A673 (cell line): Measurements from ENCODE around the gene BACH1. TPM values are rescaled to one million over a fixed set of nuclear protein-coding genes. Genes with fewer than 3 reads are reported as not detected.
"Not testable (repeated sequence)": the region's sequence is repeated elsewhere in the genome, so short reads cannot be mapped to it uniquely, and the experiment has no call there.

Experiments
- BruUV-seq: library from RNA; stranded (reverse); fragments of 400-500 nt; replicated peaks from 2 replicates; lab custom pipeline; 2021; lab: Mats Ljungman, UMichigan
- CTCF ChIA-PET: fragments of 300-600 bp; sonication (Branson Sonifier 250); formaldehyde crosslinking; loops from one replicate; lab custom pipeline; 2022; ENCODE audit warnings: antibody characterized with exemption; lab: Charles Lee
- POLR2A ChIA-PET: fragments of 300-600 bp; sonication (Branson Sonifier 250); formaldehyde crosslinking; loops from one replicate; lab custom pipeline; 2022; ENCODE audit warnings: antibody characterized with exemption; ENCODE audit not compliant: low non-redundant PET; lab: Charles Lee
- DNase-seq: peaks from one replicate; pipeline ENCODE4 v3.0.0-alpha.2; 2015; ENCODE audit warnings: low spot score
- H3K27ac ChIP-seq: fragments of 200-600 bp; sonication (generic); 2 replicates; pipeline ENCODE4 v1.5.1; 2016; ENCODE audit warnings: mixed run types, low read depth, mild to moderate bottlenecking, mixed read lengths, antibody characterized with exemption, low read length; ENCODE audit not compliant: poor library complexity, severe bottlenecking
- H3K27me3 ChIP-seq: fragments of 200-600 bp; sonication (generic); replicated peaks from 2 replicates; pipeline ENCODE4 v1.6.1; 2017; ENCODE audit warnings: mixed run types, low read depth, mild to moderate bottlenecking, mixed read lengths, antibody characterized with exemption, low read length; ENCODE audit not compliant: insufficient read depth, poor library complexity
- H3K36me3 ChIP-seq: fragments of 200-600 bp; sonication (generic); 2 replicates; pipeline ENCODE4 v1.6.1; 2016; ENCODE audit warnings: mixed run types, mild to moderate bottlenecking, mixed read lengths, antibody characterized with exemption, low read length; ENCODE audit not compliant: insufficient read depth, poor library complexity, severe bottlenecking
- H3K4me1 ChIP-seq: fragments of 200-600 bp; sonication (generic); 2 replicates; pipeline ENCODE4 v1.6.1; 2017; ENCODE audit warnings: mixed run types, mild to moderate bottlenecking, mixed read lengths, antibody characterized with exemption, low read length; ENCODE audit not compliant: insufficient read depth, poor library complexity, severe bottlenecking
- H3K4me3 ChIP-seq: fragments of 200-600 bp; sonication (generic); 2 replicates; pipeline ENCODE4 v1.5.1; 2016; ENCODE audit warnings: low read depth, mixed run types, mild to moderate bottlenecking, mixed read lengths, low read length; ENCODE audit not compliant: poor library complexity, severe bottlenecking
- H3K9me3 ChIP-seq: fragments of 200-600 bp; sonication (generic); 2 replicates; pipeline ENCODE4 v1.6.1; 2016; ENCODE audit warnings: mixed run types, low read depth, mild to moderate bottlenecking, mixed read lengths, antibody characterized with exemption, low read length; ENCODE audit not compliant: poor library complexity, severe bottlenecking
- CTCF ChIP-seq: fragments of 300-800, 200-600 bp; sonication (generic); conservative IDR thresholded peaks from 2 replicates; pipeline ENCODE4 v1.5.1; 2017; ENCODE audit warnings: low read depth, mild to moderate bottlenecking, antibody characterized with exemption, low read length, moderate library complexity, mixed read lengths
- EZH2 ChIP-seq: fragments of 200-600 bp; sonication (generic); IDR thresholded peaks from 2 replicates; pipeline ENCODE4 v1.6.1; 2017; ENCODE audit warnings: borderline replicate concordance, low read depth, mild to moderate bottlenecking, mixed read lengths, antibody characterized with exemption, low read length; ENCODE audit not compliant: poor library complexity, severe bottlenecking
- intact Hi-C: fragments of 100-400 bp; cut with micrococcal nuclease; formaldehyde crosslinking; loops from one replicate; pipeline ENCODE4 v1.10.0; 2022; ENCODE audit not compliant: unreplicated experiment
- total RNA-seq: library from RNA; stranded (reverse); gene quantifications from 2 replicates; pipeline ENCODE4 v1.2.3, GENCODE V29; 2021

The BACH1 gene
- total RNA-seq, 1 experiment from 2014 or later, result 103 TPM

GRCh38 chr21:29271927-29272333, 26.8 kb upstream of the BACH1 start:
- no peaks in the 10 kb centered on the region for H3K9me3 ChIP-seq
- DNase-seq, result no peak
- no TSS peak for BruUV-seq
- TF ChIP-seq EZH2 (no peak), CTCF (no peak)
- H3K36me3 ChIP-seq, result no peaks in the 10 kb centered on the region
- ChIA-PET CTCF (no interaction called here), POLR2A (no interaction called here)
- no peaks in the 10 kb centered on the region for H3K4me1 ChIP-seq
- H3K4me3 ChIP-seq, result no peak overlapping the region
- H3K27me3 ChIP-seq, result no peaks in the 10 kb centered on the region
- intact Hi-C loops, result no loop called here
- H3K27ac ChIP-seq, result no peak overlapping the region

GRCh38 chr21:29277442-29277841, 21.3 kb upstream of the BACH1 start:
- no TSS peak for BruUV-seq
- Histone ChIP-seq H3K4me1 (peaks cover 10% of the 10 kb centered on the region), H3K4me3 (no peak overlapping the region), H3K36me3 (no peaks in the 10 kb centered on the region), H3K9me3 (no peaks in the 10 kb centered on the region), H3K27ac (no peak overlapping the region), H3K27me3 (no peaks in the 10 kb centered on the region)
- TF ChIP-seq EZH2, result no peak
- TF ChIP-seq CTCF, result no peak
- no peak for DNase-seq
- POLR2A ChIA-PET, result no interaction called here
- intact Hi-C loops, result no loop called here
- CTCF ChIA-PET, result no interaction called here

- ChIA-PET CTCF (no interaction called here), POLR2A (no interaction called here)
- Histone ChIP-seq H3K27ac (no peak overlapping the region), H3K36me3 (no peaks in the 10 kb centered on the region), H3K9me3 (no peaks in the 10 kb centered on the region), H3K4me3 (no peak overlapping the region), H3K4me1 (peaks cover 10% of the 10 kb centered on the region), H3K27me3 (no peaks in the 10 kb centered on the region)
- intact Hi-C loops, result no loop called here
- DNase-seq, result no peak
- BruUV-seq, result no TSS peak
- TF ChIP-seq EZH2, result no peak
- TF ChIP-seq CTCF, result no peak
Measured at GRCh38 chr21:29279558-29279957, 19.2 kb upstream of the BACH1 start.

GRCh38 chr21:29281801-29282200, 16.9 kb upstream of the BACH1 start:
- H3K27me3 ChIP-seq, H3K36me3 ChIP-seq, intact Hi-C loops, CTCF ChIA-PET, POLR2A ChIA-PET, DNase-seq, H3K4me3 ChIP-seq, H3K27ac ChIP-seq, H3K9me3 ChIP-seq, BruUV-seq: not testable (repeated sequence)
- H3K4me1 ChIP-seq, result peaks cover 11% of the 10 kb centered on the region
